Measurements from ENCODE around the gene LRRK1. TPM values are rescaled to one million over a fixed set of nuclear protein-coding genes. Genes with fewer than 3 reads are reported as not detected.

LRRK1 gene
- total RNA-seq, 6 experiments from 2014 or later, result 0.93 to 3.6 (median 2.5) TPM

DNA sequence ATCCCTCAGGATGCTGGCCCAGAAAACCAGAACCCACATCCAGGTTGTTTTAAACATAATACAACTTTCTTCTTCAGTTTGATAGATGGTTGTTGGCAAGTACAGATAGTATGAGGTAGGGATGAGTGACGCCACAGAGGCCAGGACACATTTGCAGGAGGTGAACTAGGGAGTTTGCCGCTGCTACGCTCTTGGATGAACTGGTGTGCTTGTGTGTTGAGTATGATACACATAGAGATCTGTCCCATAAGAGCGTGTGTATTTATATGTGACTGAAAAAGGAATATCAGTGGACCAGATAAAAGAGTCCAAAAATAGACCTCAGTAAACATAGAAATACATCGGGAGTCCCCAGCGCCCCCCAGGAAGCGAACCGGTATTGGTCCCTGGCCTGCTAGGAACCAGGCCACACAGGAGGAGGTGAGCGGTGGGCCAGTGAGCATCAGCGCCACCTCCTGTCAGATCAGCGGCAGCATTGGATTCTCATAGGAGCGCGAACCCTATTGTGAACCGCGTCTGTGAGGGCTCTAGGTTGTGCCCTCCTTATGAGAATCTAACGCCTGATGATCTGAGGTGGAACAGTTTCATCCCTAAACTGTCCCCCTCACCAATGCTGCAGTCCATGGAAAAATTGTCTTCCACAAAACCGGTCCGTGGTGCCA, 98.1 kb downstream of the LRRK1 start:
- no peaks in the 10 kb centered on the region for H3K36me3 ChIP-seq
- 62% methylated on average over 15 of the region's 18 CpGs for WGBS (ENCODE audit: insufficient coverage, low coverage, low lambda C conversion rate, missing lambda C conversion rate)
- H3K9me3 ChIP-seq, result no peaks in the 10 kb centered on the region
- intact Hi-C loops (cut with DNase I), result no loop called here
- H3K27ac ChIP-seq, result no peak overlapping the region
- no peak for TF ChIP-seq POLR2A (IDR thresholded peaks at IDR 0.05)
- TF ChIP-seq, protein P1, sequence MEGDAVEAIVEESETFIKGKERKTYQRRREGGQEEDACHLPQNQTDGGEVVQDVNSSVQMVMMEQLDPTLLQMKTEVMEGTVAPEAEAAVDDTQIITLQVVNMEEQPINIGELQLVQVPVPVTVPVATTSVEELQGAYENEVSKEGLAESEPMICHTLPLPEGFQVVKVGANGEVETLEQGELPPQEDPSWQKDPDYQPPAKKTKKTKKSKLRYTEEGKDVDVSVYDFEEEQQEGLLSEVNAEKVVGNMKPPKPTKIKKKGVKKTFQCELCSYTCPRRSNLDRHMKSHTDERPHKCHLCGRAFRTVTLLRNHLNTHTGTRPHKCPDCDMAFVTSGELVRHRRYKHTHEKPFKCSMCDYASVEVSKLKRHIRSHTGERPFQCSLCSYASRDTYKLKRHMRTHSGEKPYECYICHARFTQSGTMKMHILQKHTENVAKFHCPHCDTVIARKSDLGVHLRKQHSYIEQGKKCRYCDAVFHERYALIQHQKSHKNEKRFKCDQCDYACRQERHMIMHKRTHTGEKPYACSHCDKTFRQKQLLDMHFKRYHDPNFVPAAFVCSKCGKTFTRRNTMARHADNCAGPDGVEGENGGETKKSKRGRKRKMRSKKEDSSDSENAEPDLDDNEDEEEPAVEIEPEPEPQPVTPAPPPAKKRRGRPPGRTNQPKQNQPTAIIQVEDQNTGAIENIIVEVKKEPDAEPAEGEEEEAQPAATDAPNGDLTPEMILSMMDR (IDR thresholded peaks at IDR 0.05), result peak in 1 of 4 donors; percentile 21
- no peak for ATAC-seq
- no peak overlapping the region for H3K4me3 ChIP-seq
- DNase-seq, result no peak
- H3K4me1 ChIP-seq, result no peaks in the 10 kb centered on the region
- H3K27me3 ChIP-seq, result no peaks in the 10 kb centered on the region

DNA sequence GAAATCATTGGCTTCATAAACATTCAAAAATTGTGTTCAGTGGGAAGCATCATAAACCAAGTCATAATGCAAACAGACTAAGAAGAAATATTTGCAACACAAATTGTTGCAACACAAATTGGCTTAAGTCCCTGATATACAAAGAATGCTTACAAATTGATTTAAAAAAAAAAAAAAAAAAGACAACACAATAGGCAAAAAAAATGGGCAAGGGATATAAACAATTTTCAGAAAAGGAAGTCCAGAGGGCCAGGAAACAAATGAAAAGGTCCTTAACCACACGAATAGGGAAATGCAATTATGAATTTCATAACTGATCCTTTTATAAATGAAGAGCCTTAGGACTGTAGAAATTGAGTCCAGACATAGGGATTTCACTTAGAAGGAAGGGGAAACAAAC, 98.9 kb downstream of the LRRK1 start:
- peak in 2 of 4 donors; percentile 16 to 24 for ATAC-seq
- Histone ChIP-seq H3K36me3 (no peaks in the 10 kb centered on the region), H3K27me3 (no peaks in the 10 kb centered on the region), H3K9me3 (no peaks in the 10 kb centered on the region), H3K27ac (no peak overlapping the region), H3K4me1 (no peaks in the 10 kb centered on the region), H3K4me3 (no peak overlapping the region)
- 22% methylated on average over 1 of the region's 1 CpG for WGBS (ENCODE audit: insufficient coverage, low coverage, low lambda C conversion rate, missing lambda C conversion rate)
- no peak for DNase-seq
- TF ChIP-seq, protein P1 (IDR thresholded peaks at IDR 0.05), result no peak
- TF ChIP-seq POLR2A (IDR thresholded peaks at IDR 0.05), result no peak
- intact Hi-C loops (cut with DNase I), result no loop called here

DNA sequence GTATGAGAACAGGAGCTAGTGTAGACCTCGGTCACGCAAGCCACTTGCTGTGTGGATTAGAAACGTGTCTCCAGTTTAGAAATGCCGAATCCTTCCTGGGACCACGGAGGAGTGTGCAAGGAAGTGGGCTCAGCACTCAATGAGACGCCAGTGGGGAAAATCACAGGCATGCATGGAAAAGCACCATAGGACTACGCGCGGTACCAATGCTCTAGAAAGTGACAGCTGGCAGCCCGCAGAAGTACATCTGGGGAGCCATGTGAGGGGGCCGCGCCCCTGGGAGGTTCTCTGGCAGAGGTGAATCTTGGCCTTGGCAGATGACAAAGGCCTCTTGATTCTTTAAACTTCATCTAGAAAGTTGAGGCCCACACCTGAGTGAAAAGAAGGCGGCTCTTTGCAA, 99.3 kb downstream of the LRRK1 start:
- H3K4me1 ChIP-seq, result no peaks in the 10 kb centered on the region
- intact Hi-C loops (cut with DNase I), result no loop called here
- H3K9me3 ChIP-seq, result no peaks in the 10 kb centered on the region
- no peak overlapping the region for H3K4me3 ChIP-seq
- WGBS (ENCODE audit: insufficient coverage, low coverage, low lambda C conversion rate, missing lambda C conversion rate), result 61% methylated on average over 8 of the region's 13 CpGs
- no peaks in the 10 kb centered on the region for H3K36me3 ChIP-seq
- TF ChIP-seq, protein P1 (IDR thresholded peaks at IDR 0.05), result no peak
- TF ChIP-seq POLR2A (IDR thresholded peaks at IDR 0.05), result no peak
- H3K27me3 ChIP-seq, result no peaks in the 10 kb centered on the region
- no peak overlapping the region for H3K27ac ChIP-seq
- DNase-seq (peak in 1 of 3 donors; percentile 32), ATAC-seq (no peak)

DNA sequence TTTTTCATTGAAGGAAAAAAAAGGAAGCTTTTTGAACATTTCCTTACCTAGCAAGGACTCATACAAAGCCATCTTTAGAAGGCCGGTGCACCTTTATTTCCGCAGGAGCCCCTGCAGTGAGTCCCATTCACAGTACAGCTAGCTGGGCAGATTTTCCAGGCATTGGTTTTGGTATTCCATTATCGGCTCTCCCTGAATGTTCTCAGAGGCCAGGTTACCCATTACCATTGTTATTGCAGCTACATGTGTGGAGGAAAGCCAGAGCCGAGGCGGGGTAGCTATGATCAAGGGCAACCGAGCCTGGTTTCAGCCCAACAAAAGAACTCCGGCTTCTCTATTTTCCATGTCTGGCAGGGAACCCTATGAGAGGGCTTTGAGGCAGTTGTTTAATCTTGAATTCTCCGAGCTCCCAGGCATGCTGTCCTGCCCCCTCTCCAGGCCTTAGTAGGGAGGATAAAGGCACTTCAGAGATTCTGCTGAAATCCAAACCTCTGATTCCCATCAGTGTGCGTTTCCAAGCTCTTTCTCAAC, 100.3 kb downstream of the LRRK1 start:
- no peak overlapping the region for H3K4me3 ChIP-seq
- no peaks in the 10 kb centered on the region for H3K4me1 ChIP-seq
- no peaks in the 10 kb centered on the region for H3K9me3 ChIP-seq
- intact Hi-C loops (cut with DNase I), result no loop called here
- ATAC-seq (no peak), DNase-seq (peak in 1 of 3 donors; percentile 12)
- WGBS (ENCODE audit: insufficient coverage, low coverage, low lambda C conversion rate, missing lambda C conversion rate), result 88% methylated on average over 7 of the region's 9 CpGs
- no peaks in the 10 kb centered on the region for H3K27me3 ChIP-seq
- no peaks in the 10 kb centered on the region for H3K36me3 ChIP-seq
- no peak overlapping the region for H3K27ac ChIP-seq
- TF ChIP-seq, protein P1 (IDR thresholded peaks at IDR 0.05), result no peak
- no peak for TF ChIP-seq POLR2A (IDR thresholded peaks at IDR 0.05)
